Dedifferentiated amniotic fluid mesenchymal stem cell (primary cell): ENCODE results near the gene THAP8.

Experiments
- DNase-seq: peaks from one replicate; pipeline ENCODE4 v3.0.0-alpha.2; 2016; ENCODE audit errors: extremely low spot score

The THAP8 gene

GRCh38 chr19:36054119-36054732 lies at the start of gene THAP8:
TSS of gene THAP8 (minus strand) at chr19:36054285. CDS start at chr19:36054217, 68 bp downstream.
- DNase-seq, result peak; percentile 98

- no peak for DNase-seq
These were observed 49.0 kb upstream of the THAP8 start for GRCh38 chr19:36103040-36103626.

- DNase-seq, result no peak
These were observed 47.7 kb upstream of the THAP8 start for GRCh38 chr19:36101550-36102327.

GRCh38 chr19:36100476-36100875 lies 46.4 kb upstream of the THAP8 start:
- DNase-seq, result no peak

- DNase-seq, result no peak
These were observed 45.2 kb upstream of the THAP8 start for GRCh38 chr19:36099166-36099785.

GRCh38 chr19:36097036-36097435 lies 43.0 kb upstream of the THAP8 start:
- DNase-seq, result no peak

- no peak for DNase-seq
These were observed 39.6 kb upstream of the THAP8 start for GRCh38 chr19:36093687-36094086.

- no peak for DNase-seq
These were observed 39.1 kb upstream of the THAP8 start for GRCh38 chr19:36093146-36093662.

- DNase-seq, result no peak
These were observed 38.5 kb upstream of the THAP8 start for GRCh38 chr19:36092566-36092965.

- DNase-seq, result no peak
These were observed 37.0 kb upstream of the THAP8 start for GRCh38 chr19:36090910-36091695.

GRCh38 chr19:36089847-36090246 lies 35.8 kb upstream of the THAP8 start:
- no peak for DNase-seq

- DNase-seq, result no peak
These were observed 32.2 kb upstream of the THAP8 start for GRCh38 chr19:36086326-36086725.

GRCh38 chr19:36084231-36085009 lies 30.3 kb upstream of the THAP8 start:
- DNase-seq, result no peak

GRCh38 chr19:36082916-36083315 lies 28.8 kb upstream of the THAP8 start:
- no peak for DNase-seq

- no peak for DNase-seq
These were observed 27.8 kb upstream of the THAP8 start for GRCh38 chr19:36081894-36082293.

- DNase-seq, result no peak
These were observed 27.3 kb upstream of the THAP8 start for GRCh38 chr19:36081385-36081784.

GRCh38 chr19:36079389-36079945 lies 25.4 kb upstream of the THAP8 start:
- DNase-seq, result no peak

GRCh38 chr19:36073121-36073876 lies 19.2 kb upstream of the THAP8 start:
- DNase-seq, result no peak

- DNase-seq, result no peak
These were observed 18.0 kb upstream of the THAP8 start for GRCh38 chr19:36072081-36072480.
